Subcutaneous abdominal adipose tissue (tissue), 5 donors: ENCODE data around the gene TOGARAM2.

Experiments used
- H3K27ac ChIP-seq: one replicate; pipeline ENCODE4 v1.7.0; 2013; ENCODE audit warnings: low read depth, mild to moderate bottlenecking, inconsistent platforms, low read length, moderate library complexity
- H3K27me3 ChIP-seq, 5 donors: one replicate each; pipeline ENCODE4 v1.7.0; 2013; ENCODE audit warnings: low read length in 5 of 5, inconsistent platforms in 1 of 5; ENCODE audit not compliant: control insufficient read depth in 5 of 5, insufficient read depth in 4 of 5
- H3K36me3 ChIP-seq, 5 donors: one replicate each; pipeline ENCODE4 v1.7.0; 2013; ENCODE audit warnings: low read length in 5 of 5; ENCODE audit not compliant: control insufficient read depth in 5 of 5, insufficient read depth in 5 of 5
- H3K4me1 ChIP-seq, 5 donors: one replicate each; pipeline ENCODE4 v1.7.0; 2013; ENCODE audit warnings: low read length in 5 of 5, mild to moderate bottlenecking in 3 of 5, moderate library complexity in 1 of 5; ENCODE audit not compliant: control insufficient read depth in 5 of 5, insufficient read depth in 5 of 5
- H3K4me3 ChIP-seq, 5 donors: one replicate each; pipeline ENCODE4 v1.7.0; 2013; ENCODE audit warnings: low read length in 5 of 5, low read depth in 1 of 5
- H3K9ac ChIP-seq, 5 donors: one replicate each; pipeline ENCODE4 v1.7.0; 2013; ENCODE audit warnings: low read length in 5 of 5, mild to moderate bottlenecking in 4 of 5, moderate library complexity in 3 of 5
- H3K9me3 ChIP-seq, 5 donors: one replicate each; pipeline ENCODE4 v1.7.0; 2013; ENCODE audit warnings: low read length in 5 of 5; ENCODE audit not compliant: control insufficient read depth in 5 of 5
- donor health status: healthy.
- donor health status: healthy.
- donor health status: healthy.
- donor health status: healthy.
- donor health status: healthy.

The TOGARAM2 gene

GRCh38 chr2:29059624-29060023 lies 78.5 kb downstream of the TOGARAM2 start:
- H3K9ac ChIP-seq, result no peak overlapping the region
- H3K9me3 ChIP-seq, result no peaks in the 10 kb centered on the region
- H3K27me3 ChIP-seq, result no peaks in the 10 kb centered on the region
- H3K36me3 ChIP-seq, result no peaks in the 10 kb centered on the region
- peaks cover 7 to 19% (median 18%) of the 10 kb centered on the region in 5 donors for H3K4me1 ChIP-seq
- no peak overlapping the region for H3K27ac ChIP-seq
- no peak overlapping the region for H3K4me3 ChIP-seq

GRCh38 chr2:29060441-29060840 lies 79.3 kb downstream of the TOGARAM2 start:
- Histone ChIP-seq H3K9ac (no peak overlapping the region), H3K9me3 (no peaks in the 10 kb centered on the region), H3K36me3 (no peaks in the 10 kb centered on the region), H3K27me3 (no peaks in the 10 kb centered on the region), H3K4me3 (no peak overlapping the region), H3K4me1 (peaks cover 8 to 27% (median 26%) of the 10 kb centered on the region in 5 donors), H3K27ac (no peak overlapping the region)

DNA sequence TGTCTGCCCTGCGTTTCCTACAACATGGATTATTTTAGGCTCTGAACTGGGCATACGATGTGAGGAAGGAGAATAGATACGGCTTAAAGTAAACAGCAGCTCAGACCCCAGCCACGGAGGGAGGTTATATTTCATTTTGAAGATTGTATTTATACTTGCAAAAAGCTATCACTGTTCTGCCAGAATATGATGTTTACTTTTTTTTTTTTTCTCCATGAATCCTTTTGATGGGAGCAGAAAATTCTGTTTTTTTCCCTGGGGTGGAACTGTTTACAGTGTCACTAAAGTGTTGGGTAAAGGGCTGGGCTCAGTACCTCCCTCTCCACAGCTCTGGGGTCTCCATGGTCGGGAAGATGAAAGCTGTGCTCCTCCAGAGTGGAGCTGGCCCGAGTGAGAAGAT lies 80.1 kb downstream of the TOGARAM2 start:
- Histone ChIP-seq H3K9ac (no peak overlapping the region), H3K27me3 (no peaks in the 10 kb centered on the region), H3K4me1 (peaks cover 8 to 34% (median 33%) of the 10 kb centered on the region in 5 donors), H3K9me3 (no peaks in the 10 kb centered on the region), H3K36me3 (no peaks in the 10 kb centered on the region), H3K4me3 (no peak overlapping the region), H3K27ac (no peak overlapping the region)

- Histone ChIP-seq H3K36me3 (no peaks in the 10 kb centered on the region), H3K27ac (no peak overlapping the region), H3K27me3 (no peaks in the 10 kb centered on the region), H3K4me3 (no peak overlapping the region), H3K9me3 (no peaks in the 10 kb centered on the region), H3K4me1 (peaks cover 10 to 39% (median 37%) of the 10 kb centered on the region in 5 donors), H3K9ac (no peak overlapping the region)
Measured at GRCh38 chr2:29061616-29062015, 80.5 kb downstream of the TOGARAM2 start.

- no peak overlapping the region for H3K27ac ChIP-seq
- no peak overlapping the region for H3K4me3 ChIP-seq
- no peak overlapping the region for H3K9ac ChIP-seq
- H3K27me3 ChIP-seq, result no peaks in the 10 kb centered on the region
- H3K9me3 ChIP-seq, result no peaks in the 10 kb centered on the region
- H3K36me3 ChIP-seq, result no peaks in the 10 kb centered on the region
- peaks cover 14 to 46% (median 45%) of the 10 kb centered on the region in 5 donors for H3K4me1 ChIP-seq
Measured at GRCh38 chr2:29062371-29062770, 81.3 kb downstream of the TOGARAM2 start.

GRCh38 chr2:29063056-29063455 lies 82.0 kb downstream of the TOGARAM2 start:
- Histone ChIP-seq H3K4me1 (peaks cover 14 to 47% (median 45%) of the 10 kb centered on the region in 5 donors), H3K9ac (no peak overlapping the region)

GRCh38 chr2:29063646-29064345 lies 82.7 kb downstream of the TOGARAM2 start:
- H3K27me3 ChIP-seq, result no peaks in the 10 kb centered on the region
- H3K4me3 ChIP-seq, result peak overlapping the region in 4 of 5 donors; percentile 4 to 29 (median 14)
- peak overlapping the region; percentile 87 for H3K27ac ChIP-seq
- peak overlapping the region in 1 of 5 donors; percentile 29 for H3K9ac ChIP-seq
- peaks cover 14 to 47% (median 45%) of the 10 kb centered on the region in 5 donors for H3K4me1 ChIP-seq
- H3K36me3 ChIP-seq, result no peaks in the 10 kb centered on the region
- H3K9me3 ChIP-seq, result no peaks in the 10 kb centered on the region

More at GRCh38 chr2:29063056-29063455, 82.0 kb downstream of the TOGARAM2 start:
- H3K27me3 ChIP-seq, result no peaks in the 10 kb centered on the region
- H3K9me3 ChIP-seq, result no peaks in the 10 kb centered on the region
- H3K27ac ChIP-seq, result peak overlapping the region; percentile 87
- H3K36me3 ChIP-seq, result no peaks in the 10 kb centered on the region
- no peak overlapping the region for H3K4me3 ChIP-seq

DNA sequence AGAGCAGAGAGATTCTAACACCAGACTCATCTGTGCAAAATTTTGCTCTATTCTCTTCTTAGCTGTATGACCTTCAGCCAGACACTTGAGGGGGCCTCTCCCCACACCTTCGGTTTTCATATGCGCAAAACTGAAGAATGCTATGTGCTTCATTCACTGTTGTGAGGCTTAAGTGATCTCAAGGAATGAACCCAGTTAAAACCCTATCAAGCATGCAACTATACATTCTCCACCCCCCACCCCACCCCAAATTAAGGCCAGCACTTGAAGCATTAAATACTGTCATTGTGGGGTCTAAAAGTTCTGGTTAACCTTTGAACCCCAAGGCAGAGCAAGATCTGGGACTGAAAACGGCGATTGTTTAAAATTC lies 83.2 kb downstream of the TOGARAM2 start:
- Histone ChIP-seq H3K4me3 (no peak overlapping the region), H3K27ac (peak overlapping the region; percentile 87), H3K9ac (no peak overlapping the region), H3K9me3 (no peaks in the 10 kb centered on the region), H3K27me3 (no peaks in the 10 kb centered on the region), H3K36me3 (no peaks in the 10 kb centered on the region), H3K4me1 (peaks cover 14 to 47% (median 45%) of the 10 kb centered on the region in 5 donors)

DNA sequence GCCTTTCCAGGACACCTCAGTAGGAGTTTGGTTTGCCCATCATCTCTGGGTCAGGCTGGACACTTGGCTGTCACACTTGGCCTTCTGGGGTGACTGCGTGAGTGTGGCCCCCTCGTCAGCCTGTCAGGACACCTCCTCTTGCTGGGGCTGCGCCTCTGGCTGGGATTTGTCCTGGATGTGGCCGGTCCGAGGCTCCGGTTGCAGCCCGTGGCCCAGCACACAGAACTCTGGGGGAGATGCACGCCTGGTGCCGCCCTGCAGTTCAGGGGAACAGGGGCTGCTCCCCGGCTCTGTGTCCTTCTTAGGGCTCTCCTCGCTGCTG lies 83.6 kb downstream of the TOGARAM2 start:
- peak overlapping the region in 1 of 5 donors; percentile 45 for H3K9ac ChIP-seq
- no peaks in the 10 kb centered on the region for H3K9me3 ChIP-seq
- peak overlapping the region in 1 of 5 donors; percentile 7 for H3K4me3 ChIP-seq
- peaks cover 14 to 47% (median 45%) of the 10 kb centered on the region in 5 donors for H3K4me1 ChIP-seq
- no peaks in the 10 kb centered on the region for H3K36me3 ChIP-seq
- peak overlapping the region; percentile 87 for H3K27ac ChIP-seq
- no peaks in the 10 kb centered on the region for H3K27me3 ChIP-seq

- Histone ChIP-seq H3K27ac (peak overlapping the region; percentile 87), H3K4me1 (peaks cover 14 to 47% (median 45%) of the 10 kb centered on the region in 5 donors), H3K36me3 (no peaks in the 10 kb centered on the region), H3K27me3 (no peaks in the 10 kb centered on the region), H3K9ac (peak overlapping the region in 1 of 5 donors; percentile 45), H3K9me3 (no peaks in the 10 kb centered on the region), H3K4me3 (peak overlapping the region in 2 of 5 donors; percentile 7 to 33)
Measured at GRCh38 chr2:29065068-29065811, 84.1 kb downstream of the TOGARAM2 start.
